ENCODE measurements around the gene DUSP18.

GRCh38 chr22:30695351-30695851 is 27.7 kb upstream of the DUSP18 start:
- no peak for TF ChIP-seq ATF3 (IDR thresholded peaks at IDR 0.05)
- TF ChIP-seq HNF4G (IDR thresholded peaks at IDR 0.05): no peak
- no peak for TF ChIP-seq CTCF (IDR thresholded peaks at IDR 0.05; ENCODE audit: low read depth, low read length, missing input control)
- no peak for TF ChIP-seq RAD21 (IDR thresholded peaks at IDR 0.05)
- no peak for TF ChIP-seq EGR1 (IDR thresholded peaks at IDR 0.05; ENCODE audit: low read depth in 2 of 2)
- no peak for TF ChIP-seq RXRA (IDR thresholded peaks at IDR 0.05)
- no peak for TF ChIP-seq REST (IDR thresholded peaks at IDR 0.05)
- no peak for TF ChIP-seq JUND (IDR thresholded peaks at IDR 0.05)
- TF ChIP-seq YY1 (IDR thresholded peaks at IDR 0.05): no peak
- no peak for TF ChIP-seq TAF1 (conservative IDR thresholded peaks at IDR 0.05)
- TF ChIP-seq MAX (IDR thresholded peaks at IDR 0.05): no peak
- TF ChIP-seq GABPA (IDR thresholded peaks at IDR 0.05 in 1 of 2, conservative IDR thresholded peaks at IDR 0.05 in 1 of 2): no peak
- TF ChIP-seq FOXA1 (IDR thresholded peaks at IDR 0.05): no peak

Data from liver (tissue), 3 donors.